Activated CD8-positive, alpha-beta memory T cell treated with anti-CD3 and anti-CD28 coated beads, Interleukin-2, amount 50 U/mL, for 1 hour (primary cell): ENCODE results near the gene TRMT61B.
A peak's percentile ranks its signal among the peaks of the same experiment; 100 is the strongest.

Source experiments
- DNase-seq: peaks from one replicate; pipeline ENCODE4 v3.0.0-alpha.2; 2020; ENCODE audit errors: extremely low read depth

Gene TRMT61B

GRCh38 chr2:28855977-28856376 lies 14.1 kb downstream of the TRMT61B start:
- DNase-seq: no peak

GRCh38 chr2:28855193-28855592 lies 14.9 kb downstream of the TRMT61B start:
- no peak for DNase-seq

GRCh38 chr2:28842042-28842441 lies 28.1 kb downstream of the TRMT61B start:
- DNase-seq: no peak

DNA sequence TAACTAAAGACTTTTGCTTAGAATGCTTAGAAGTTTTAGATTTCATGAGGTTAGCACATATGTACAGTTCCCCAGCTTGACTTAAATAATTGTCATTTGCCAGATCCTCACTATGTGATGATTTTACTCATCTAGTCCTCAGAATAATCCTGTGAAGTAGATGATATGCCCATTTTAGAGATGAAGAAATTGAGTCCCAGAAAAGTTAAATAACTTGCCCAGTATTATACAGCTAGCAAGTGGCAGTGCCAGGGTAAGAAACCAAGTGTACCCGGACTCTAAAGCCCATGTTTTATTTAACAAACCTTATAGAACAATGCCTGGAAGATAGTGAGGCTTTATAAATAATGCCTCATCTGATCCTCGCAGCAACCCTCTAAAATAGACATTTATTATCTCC lies 31.1 kb downstream of the TRMT61B start:
- DNase-seq: no peak

GRCh38 chr2:28835781-28836180 lies 34.3 kb downstream of the TRMT61B start:
- no peak for DNase-seq

DNA sequence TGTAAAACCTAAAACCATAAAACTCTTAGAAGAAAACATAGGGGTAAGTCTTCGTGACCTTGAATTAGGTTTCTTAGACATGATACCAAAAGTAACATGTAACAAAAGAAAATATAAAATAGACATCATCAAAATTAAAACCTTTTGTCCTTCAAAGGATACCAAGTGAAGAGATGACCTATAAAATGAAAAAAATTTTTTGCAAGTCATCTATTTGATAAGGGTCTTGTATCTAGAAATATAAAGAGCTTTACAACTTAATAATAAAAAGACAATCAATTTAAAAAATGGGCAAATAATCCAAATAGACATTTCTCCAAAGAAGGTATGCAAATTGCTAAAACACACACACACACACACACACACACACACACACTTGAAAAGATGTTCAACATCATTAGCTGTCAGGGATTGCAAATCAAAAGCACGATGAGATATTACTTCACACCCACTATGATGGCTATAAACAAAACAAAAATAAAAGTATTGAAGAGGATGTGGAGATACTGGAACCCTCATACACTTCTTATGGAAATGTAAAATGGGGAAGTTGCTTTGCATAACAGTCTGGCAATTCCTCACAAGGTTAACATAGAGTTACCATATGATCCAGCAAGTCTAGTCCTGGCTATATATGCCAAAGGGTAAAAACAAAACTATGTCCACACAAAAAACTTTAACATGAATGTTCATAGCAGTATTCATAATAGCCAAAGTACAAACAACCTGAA lies 36.2 kb downstream of the TRMT61B start:
- DNase-seq: no peak

GRCh38 chr2:28828382-28828781 lies 41.7 kb downstream of the TRMT61B start:
- no peak for DNase-seq

DNA sequence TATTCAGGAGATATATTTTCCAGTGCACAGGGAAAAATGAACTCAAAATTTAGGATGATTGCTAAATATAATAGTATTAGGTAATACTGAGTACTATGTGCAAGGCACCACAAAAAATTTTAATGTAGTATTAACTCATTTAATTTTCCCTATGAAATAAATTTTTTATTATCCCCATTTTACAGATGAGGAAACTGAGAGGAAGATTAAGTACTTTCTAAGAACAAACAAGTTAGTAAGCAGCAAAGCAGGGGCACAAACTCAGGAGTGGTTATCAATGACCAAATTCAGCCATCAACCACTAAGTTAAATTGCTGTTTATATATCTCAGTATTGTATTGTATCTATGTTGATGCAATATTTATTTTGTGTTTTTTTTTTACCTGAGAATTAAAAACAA lies 45.2 kb downstream of the TRMT61B start:
- DNase-seq: no peak

- no peak for DNase-seq
Observed at GRCh38 chr2:28824207-28824606, 45.9 kb downstream of the TRMT61B start.

GRCh38 chr2:28822036-28822435 lies 48.1 kb downstream of the TRMT61B start:
- no peak for DNase-seq

DNA sequence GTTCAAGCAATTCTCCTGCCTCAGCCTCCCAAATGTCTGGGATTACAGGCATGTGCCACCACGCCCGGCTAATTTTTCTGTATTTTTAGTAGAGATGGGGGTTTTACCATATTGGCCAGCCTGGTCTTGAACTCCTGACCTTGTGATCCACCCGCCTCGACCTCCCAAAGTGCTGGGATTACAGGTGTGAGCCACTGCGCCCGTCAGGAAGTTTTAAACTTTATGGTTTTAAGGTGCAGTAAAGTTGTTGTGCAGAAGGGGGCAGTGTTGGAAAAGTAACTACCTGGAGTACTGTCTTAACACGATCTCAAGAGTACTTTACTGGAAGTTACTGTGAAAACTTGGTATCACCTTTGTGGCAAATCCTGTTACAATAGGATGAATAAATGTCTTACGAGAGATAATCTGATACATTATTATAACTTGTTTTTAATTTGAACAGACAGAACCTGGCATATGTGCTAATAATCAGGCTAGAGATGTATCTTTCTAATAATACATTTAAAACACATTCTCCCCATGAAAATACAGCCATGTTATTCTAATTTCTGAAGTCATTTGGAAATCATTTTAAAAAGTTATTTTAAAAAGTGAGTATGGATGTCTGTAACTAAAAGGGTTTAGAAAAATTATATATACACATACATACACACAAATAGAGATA lies 48.7 kb downstream of the TRMT61B start:
- peak; percentile 18 for DNase-seq

DNA sequence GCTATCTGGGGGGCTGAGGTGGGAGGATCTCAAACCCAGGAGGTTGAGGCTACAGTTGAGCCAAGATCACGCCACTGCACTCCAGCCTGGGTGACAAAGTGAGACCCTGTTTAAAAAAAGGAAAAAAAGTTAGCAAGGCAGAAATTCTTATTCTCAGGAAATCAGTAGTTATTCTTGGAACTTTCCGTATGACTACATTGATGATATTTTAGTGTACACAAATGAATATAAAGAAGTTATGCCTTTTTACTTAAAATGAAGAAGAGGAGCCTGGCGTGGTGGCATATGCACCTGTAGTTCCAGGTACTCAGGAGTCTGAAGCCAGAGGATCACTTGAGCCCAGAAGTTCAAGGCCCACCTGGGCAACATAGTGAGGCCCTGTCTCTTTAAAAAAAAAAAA lies 52.1 kb downstream of the TRMT61B start:
- no peak for DNase-seq

DNA sequence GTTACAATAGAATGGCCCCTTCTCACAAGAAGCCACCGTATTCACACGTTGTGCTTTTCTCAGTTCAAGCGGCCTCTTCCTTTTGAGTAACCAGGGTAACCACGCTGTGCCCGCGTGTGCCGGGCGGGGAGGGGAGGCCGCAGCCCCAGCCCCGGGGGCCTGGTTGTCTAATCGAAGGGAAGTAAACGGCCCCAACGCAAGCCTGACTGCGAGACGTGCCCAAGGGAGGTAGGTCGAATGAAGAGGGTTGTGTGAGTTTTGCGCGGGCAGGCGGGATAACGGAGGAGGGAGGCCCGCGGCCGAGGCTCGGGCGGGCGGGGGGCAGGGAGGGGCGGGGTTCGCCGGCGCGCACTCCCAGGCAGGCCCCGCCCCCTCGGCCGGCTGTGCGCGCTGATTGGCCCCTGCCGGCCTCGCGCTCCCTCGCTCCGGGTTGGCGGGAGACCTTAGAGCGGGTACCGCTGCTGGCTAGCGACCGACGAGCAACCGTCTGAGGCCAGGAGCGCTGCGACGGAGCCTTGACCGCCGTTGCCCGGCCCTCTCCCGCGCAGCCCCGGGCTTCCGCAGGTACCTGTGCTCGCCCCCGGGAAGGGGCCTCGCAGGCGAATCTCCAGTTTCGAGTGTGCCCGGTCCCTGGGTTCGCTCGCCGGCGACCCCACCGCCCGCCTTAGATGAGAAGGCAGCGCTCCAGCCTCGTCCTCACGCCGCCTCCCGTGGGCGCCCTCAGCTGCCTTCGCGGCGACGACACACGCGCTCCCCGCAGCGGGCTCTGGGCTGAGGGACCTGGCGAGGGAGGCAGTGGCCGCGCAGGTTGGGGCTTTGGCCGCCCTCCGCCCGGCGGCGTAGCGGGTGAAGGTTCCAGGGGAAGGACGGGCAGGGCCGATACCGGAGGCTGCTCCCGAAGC lies 59.5 kb downstream of the TRMT61B start, which contains the start of gene SPDYA:
Gene SPDYA, plus strand, starts transcription at position 451 of the 902 bp plus-strand sequence. CDS start 5,181 bp downstream, outside the sequence.
- DNase-seq: peak; percentile 43

GRCh38 chr2:28809927-28810326 lies 60.2 kb downstream of the TRMT61B start:
- no peak for DNase-seq

DNA sequence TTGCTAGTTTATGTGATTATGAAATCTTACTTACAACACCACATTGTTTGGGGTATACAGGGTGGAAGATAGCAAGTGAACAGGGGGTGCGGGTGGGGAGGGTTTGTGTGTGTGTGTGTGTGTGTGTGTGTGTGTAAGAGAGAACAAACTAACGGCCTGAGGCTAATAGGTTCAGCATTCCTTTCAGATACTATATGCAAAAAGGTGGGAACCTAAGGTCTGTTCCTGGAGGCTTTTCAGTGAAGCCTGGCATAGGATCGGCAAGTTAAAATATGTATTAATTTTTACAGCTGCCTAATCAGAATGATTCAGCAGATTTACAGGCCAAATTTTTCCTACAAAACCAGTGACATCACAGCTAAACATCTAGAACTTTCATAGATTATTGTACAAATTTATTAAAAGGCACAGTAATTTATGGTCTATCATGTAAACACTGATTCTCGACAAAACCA lies 67.1 kb downstream of the TRMT61B start:
- DNase-seq: no peak

- DNase-seq: no peak
Observed at GRCh38 chr2:28801726-28802125, 68.4 kb downstream of the TRMT61B start.
